ENCODE data around the gene ABHD5. TPM values are rescaled to one million over a fixed set of nuclear protein-coding genes. Genes with fewer than 3 reads are reported as not detected.

Gene ABHD5
- total and polyA plus RNA-seq, 9 donors = 4.4 to 36.2 (median 11.3) TPM

DNA sequence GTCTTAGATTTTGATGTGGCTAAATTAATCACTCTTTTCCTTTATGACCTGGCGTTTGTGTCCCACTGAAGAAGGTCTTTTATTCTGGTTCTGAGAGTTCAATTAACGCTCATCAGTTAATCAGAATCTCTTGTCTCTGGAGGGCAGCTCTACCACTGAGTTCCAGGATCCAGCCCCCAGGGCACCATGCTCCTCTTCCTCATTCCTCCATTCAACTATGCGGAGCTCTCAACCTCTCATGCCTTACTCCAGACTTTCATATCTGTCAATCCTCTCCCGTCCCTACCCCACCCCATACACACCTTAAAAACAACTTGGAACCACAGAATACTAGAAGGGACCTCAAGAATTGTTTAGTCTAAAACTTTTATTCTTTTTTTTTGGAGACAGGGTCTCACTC is 4.8 kb upstream of the ABHD5 start:
- H3K4me1 ChIP-seq (ENCODE audit: insufficient read depth) = peaks cover 4% of the 10 kb centered on the region
- WGBS, 3 donors = 87 to 93% (median 93%) methylated on average over 4 of the region's 4 CpGs
- H3K27me3 ChIP-seq = no peaks in the 10 kb centered on the region
- H3K4me3 ChIP-seq = no peak overlapping the region
- DNase-seq = no peak
- no peak overlapping the region for H3K27ac ChIP-seq
- TF ChIP-seq CTCF (IDR thresholded peaks at IDR 0.05) (no peak), EP300 (IDR thresholded peaks at IDR 0.05) (no peak), POLR2A (IDR thresholded peaks at IDR 0.05) (no peak)
- intact Hi-C loops (cut with DNase I) = no loop called here
- H3K36me3 ChIP-seq = no peaks in the 10 kb centered on the region
- no peaks in the 10 kb centered on the region for H3K9me3 ChIP-seq

- Histone ChIP-seq H3K4me3 (no peak overlapping the region), H3K36me3 (no peaks in the 10 kb centered on the region), H3K9me3 (no peaks in the 10 kb centered on the region), H3K4me1 (ENCODE audit: insufficient read depth) (peaks cover 4% of the 10 kb centered on the region), H3K27ac (no peak overlapping the region), H3K27me3 (no peaks in the 10 kb centered on the region)
- DNase-seq = no peak
- intact Hi-C loops (cut with DNase I) = no loop called here
- no peak for TF ChIP-seq EP300 (IDR thresholded peaks at IDR 0.05)
- TF ChIP-seq POLR2A (IDR thresholded peaks at IDR 0.05) = no peak
- no peak for TF ChIP-seq CTCF (IDR thresholded peaks at IDR 0.05)
- WGBS, 3 donors = 88 to 92% (median 90%) methylated on average over 4 of the region's 4 CpGs
These were observed 4.4 kb upstream of the ABHD5 start for GRCh38 chr3:43686333-43686699.

DNA sequence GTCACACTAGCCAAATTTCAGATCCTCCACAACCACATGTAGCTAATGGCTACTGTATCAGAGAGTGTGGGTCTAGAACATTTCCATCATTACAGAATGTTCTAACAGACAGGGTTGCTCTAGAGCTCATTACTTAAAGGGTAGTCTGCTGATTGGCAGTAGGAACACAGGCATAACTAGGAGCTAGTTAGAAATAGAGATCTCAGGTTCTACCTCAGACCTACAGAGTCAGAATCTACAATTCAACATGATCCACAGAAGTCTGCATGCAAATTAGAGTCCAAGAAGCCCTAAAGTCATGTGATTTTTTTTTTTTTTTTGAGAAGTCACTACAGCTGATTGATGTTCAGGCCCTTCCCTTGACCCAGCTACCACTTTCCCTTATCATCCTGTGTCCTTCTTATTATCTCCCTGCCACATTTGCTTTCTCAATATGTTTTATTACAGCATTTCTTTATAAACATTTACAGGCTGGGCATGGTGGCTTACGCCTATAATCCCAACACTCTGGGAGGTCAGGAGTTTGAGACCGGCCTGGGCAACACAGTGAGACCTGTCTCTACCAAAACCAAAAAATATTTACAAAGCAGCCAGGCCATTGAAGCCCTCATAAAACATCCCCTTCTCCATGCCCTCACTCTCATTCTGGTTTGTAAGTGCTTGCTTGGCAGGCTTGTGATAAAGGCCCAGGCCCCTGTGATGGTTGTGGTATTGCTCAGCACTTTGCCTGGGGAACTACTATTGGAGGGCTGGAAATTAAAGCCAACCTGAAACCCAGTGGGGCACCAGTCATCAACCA is 3.8 kb upstream of the ABHD5 start:
- TF ChIP-seq EP300 (IDR thresholded peaks at IDR 0.05) (no peak), POLR2A (IDR thresholded peaks at IDR 0.05) (no peak)
- Histone ChIP-seq H3K27me3 (no peaks in the 10 kb centered on the region), H3K4me3 (no peak overlapping the region), H3K27ac (no peak overlapping the region), H3K36me3 (no peaks in the 10 kb centered on the region), H3K9me3 (no peaks in the 10 kb centered on the region), H3K4me1 (ENCODE audit: insufficient read depth) (peaks cover 6% of the 10 kb centered on the region)
- WGBS, 3 donors = 70 to 97% (median 75%) methylated on average over 2 of the region's 2 CpGs
- DNase-seq = no peak
- intact Hi-C loops (cut with DNase I) = no loop called here

- no peak for DNase-seq
- intact Hi-C loops (cut with DNase I) = no loop called here
- 82 to 97% (median 93%) methylated on average over 1 of the region's 1 CpG for WGBS, 3 donors
These were observed 3.3 kb upstream of the ABHD5 start for GRCh38 chr3:43687499-43687811.

More at GRCh38 chr3:43687499-43687811, 3.3 kb upstream of the ABHD5 start:
- H3K9me3 ChIP-seq = no peaks in the 10 kb centered on the region
- peaks cover 6% of the 10 kb centered on the region for H3K4me1 ChIP-seq (ENCODE audit: insufficient read depth)
- no peak overlapping the region for H3K4me3 ChIP-seq
- H3K27ac ChIP-seq = no peak overlapping the region
- H3K36me3 ChIP-seq = no peaks in the 10 kb centered on the region
- H3K27me3 ChIP-seq = no peaks in the 10 kb centered on the region
- TF ChIP-seq POLR2A (IDR thresholded peaks at IDR 0.05) (no peak), EP300 (IDR thresholded peaks at IDR 0.05) (no peak), CTCF (IDR thresholded peaks at IDR 0.05) (no peak)
